HEK293 (cell line): Measurements from ENCODE around the gene OPCML.

Experiments
- CTCF ChIA-PET: fragments of 350-600 bp; formaldehyde crosslinking; extraction: SDS; loops from one replicate; lab custom pipeline; 2021; ENCODE audit warnings: antibody characterized with exemption; lab: Yijun Ruan, JAX
- POLR2A ChIA-PET: fragments of 300-600 bp; formaldehyde crosslinking; extraction: SDS; loops from one replicate; lab custom pipeline; 2020; ENCODE audit warnings: antibody characterized with exemption, inconsistent platforms; lab: Yijun Ruan, JAX
- H3K27ac ChIP-seq: fragments of 200-500 bp; sonication (Bioruptor generic); 2 replicates; pipeline ENCODE4 v1.5.1; 2014; ENCODE audit warnings: low read depth, low read length, control low read depth, inconsistent platforms; ENCODE audit errors: extremely low read depth
- H3K36me3 ChIP-seq, 2 experiments: fragments of 200-500 bp in 1 of 2; sonication (Bioruptor generic) in 1 of 2; 1 replicate in 1 of 2; 2 replicates in 1 of 2; pipeline ENCODE4 v1.5.1; 2014 to 2017; ENCODE audit warnings: inconsistent platforms in 2 of 2, low read length in 2 of 2; ENCODE audit not compliant: control insufficient read depth in 2 of 2, insufficient read depth in 1 of 2
- H3K4me1 ChIP-seq: fragments of 200-500 bp; sonication (Bioruptor generic); 2 replicates; pipeline ENCODE4 v1.5.1; 2014; ENCODE audit warnings: mild to moderate bottlenecking, low read length, inconsistent platforms; ENCODE audit not compliant: control insufficient read depth, insufficient read depth
- H3K4me3 ChIP-seq: 2 replicates; pipeline ENCODE4 v1.5.1; 2011; ENCODE audit warnings: low read depth, mild to moderate bottlenecking, control low read depth, low read length, moderate library complexity
- H3K9me3 ChIP-seq: fragments of 200-500 bp; sonication (Bioruptor generic); 2 replicates; pipeline ENCODE4 v1.5.1; 2014; ENCODE audit warnings: low read depth, low read length, inconsistent platforms; ENCODE audit not compliant: control insufficient read depth, insufficient read depth
- HIC1 ChIP-seq: fragments of 450-650 bp; formaldehyde crosslinking; IDR thresholded peaks from 2 replicates; pipeline ENCODE4 v1.5.1; 2016; ENCODE audit warnings: missing biosample characterization, missing genetic modification characterization
- KLF10 ChIP-seq: fragments of 450-650 bp; IDR thresholded peaks from 2 replicates; pipeline ENCODE4 v1.5.1; 2018; ENCODE audit warnings: missing biosample characterization, mild to moderate bottlenecking, missing genetic modification characterization
- OVOL3 ChIP-seq: fragments of 450-650 bp; formaldehyde crosslinking; IDR thresholded peaks from 2 replicates; pipeline ENCODE4 v1.5.1; 2016; ENCODE audit warnings: missing biosample characterization, missing genetic modification characterization
- PRDM2 ChIP-seq: fragments of 450-650 bp; formaldehyde crosslinking; IDR thresholded peaks from 2 replicates; pipeline ENCODE4 v1.5.1; 2016; ENCODE audit warnings: missing biosample characterization, missing genetic modification characterization, borderline replicate concordance
- REPIN1 ChIP-seq: fragments of 450-650 bp; formaldehyde crosslinking; IDR thresholded peaks from 2 replicates; pipeline ENCODE4 v1.5.1; 2017; ENCODE audit warnings: missing biosample characterization, missing genetic modification characterization, low read depth
- ZBTB20 ChIP-seq: fragments of 450-650 bp; formaldehyde crosslinking; IDR thresholded peaks from 2 replicates; pipeline ENCODE4 v1.5.1; 2016; ENCODE audit warnings: missing biosample characterization, missing genetic modification characterization
- ZBTB48 ChIP-seq: fragments of 450-650 bp; formaldehyde crosslinking; IDR thresholded peaks from 2 replicates; pipeline ENCODE4 v1.5.1; 2016; ENCODE audit warnings: missing biosample characterization, missing genetic modification characterization
- ZBTB49 ChIP-seq: fragments of 450-650 bp; formaldehyde crosslinking; IDR thresholded peaks from 2 replicates; pipeline ENCODE4 v1.5.1; 2016; ENCODE audit warnings: missing biosample characterization, missing genetic modification characterization, low read depth
- ZIC2 ChIP-seq: fragments of 450-650 bp; formaldehyde crosslinking; IDR thresholded peaks from 2 replicates; pipeline ENCODE4 v1.5.1; 2016; ENCODE audit warnings: missing biosample characterization, missing genetic modification characterization
- ZNF112 ChIP-seq: fragments of 450-650 bp; formaldehyde crosslinking; IDR thresholded peaks from 2 replicates; pipeline ENCODE4 v1.5.0; 2017; ENCODE audit warnings: missing biosample characterization, missing genetic modification characterization
- ZNF335 ChIP-seq: fragments of 450-650 bp; formaldehyde crosslinking; conservative IDR thresholded peaks from 2 replicates; pipeline ENCODE4 v1.5.1; 2016; ENCODE audit warnings: missing biosample characterization, missing genetic modification characterization
- ZNF362 ChIP-seq: fragments of 450-650 bp; formaldehyde crosslinking; IDR thresholded peaks from 2 replicates; pipeline ENCODE4 v1.5.1; 2016; ENCODE audit warnings: missing biosample characterization, missing genetic modification characterization
- ZNF391 ChIP-seq: fragments of 450-650 bp; formaldehyde crosslinking; IDR thresholded peaks from 2 replicates; pipeline ENCODE4 v1.5.1; 2016; ENCODE audit warnings: low read depth, missing biosample characterization, missing genetic modification characterization, borderline replicate concordance
- ZNF639 ChIP-seq: fragments of 450-650 bp; formaldehyde crosslinking; IDR thresholded peaks from 2 replicates; pipeline ENCODE4 v1.5.1; 2016; ENCODE audit warnings: missing biosample characterization, missing genetic modification characterization
- ZNF776 ChIP-seq: fragments of 450-650 bp; formaldehyde crosslinking; IDR thresholded peaks from 2 replicates; pipeline ENCODE4 v1.5.0; 2017; ENCODE audit warnings: missing biosample characterization, missing genetic modification characterization, borderline replicate concordance
- ZNF785 ChIP-seq: fragments of 450-650 bp; formaldehyde crosslinking; IDR thresholded peaks from 2 replicates; pipeline ENCODE4 v1.5.1; 2016; ENCODE audit warnings: missing biosample characterization, missing genetic modification characterization

OPCML gene

GRCh38 chr11:133518702-133519264 is 13.5 kb downstream of the OPCML start (continued):
- TF ChIP-seq ZIC2 (tag by site-specific recombination) (no peak), ZBTB20 (tag by site-specific recombination) (no peak), ZNF785 (no peak), OVOL3 (tag by site-specific recombination) (no peak)

GRCh38 chr11:133516845-133517244 is 15.5 kb downstream of the OPCML start:
- H3K4me3 ChIP-seq: no peak overlapping the region
- POLR2A ChIA-PET: no interaction called here
- no peak for TF ChIP-seq PRDM2 (tag by site-specific recombination)
- TF ChIP-seq ZNF362 (tag by site-specific recombination): no peak
- no peak for TF ChIP-seq REPIN1 (tag by site-specific recombination)
- no peak for TF ChIP-seq KLF10 (tag by site-specific recombination)
- no peak for TF ChIP-seq ZNF391 (tag by site-specific recombination)
- no peak for TF ChIP-seq ZNF335
- no peak for TF ChIP-seq ZBTB48 (tag by site-specific recombination)
- no peak for TF ChIP-seq ZNF776 (tag by site-specific recombination)
- TF ChIP-seq HIC1: no peak
- no peak for TF ChIP-seq ZNF112 (tag by site-specific recombination)
- TF ChIP-seq ZNF639 (tag by site-specific recombination): no peak
- TF ChIP-seq ZBTB49 (tag by site-specific recombination): no peak
- no peaks in the 10 kb centered on the region for H3K4me1 ChIP-seq
- no peaks in the 10 kb centered on the region for H3K36me3 ChIP-seq
- CTCF ChIA-PET: no interaction called here
- H3K9me3 ChIP-seq: no peaks in the 10 kb centered on the region
- no peak overlapping the region for H3K27ac ChIP-seq
